Choroid plexus epithelial cell (primary cell): ENCODE data around the gene TIE1.

Source experiments
- DNase-seq: peaks from one replicate; pipeline ENCODE4 v3.0.0-alpha.2; 2010; ENCODE audit warnings: low read depth
- H3K4me3 ChIP-seq: 2 replicates; pipeline ENCODE4 v1.5.1; 2011; ENCODE audit warnings: low read depth, mild to moderate bottlenecking, control low read depth, low read length, moderate library complexity
- TF ChIP-seq, protein P1 (sequence below): conservative IDR thresholded peaks from 2 replicates; pipeline ENCODE4 v1.5.1; 2011; ENCODE audit warnings: low read depth, mild to moderate bottlenecking, control low read depth, inconsistent platforms, low read length, moderate library complexity

TIE1 gene

GRCh38 chr1:43256675-43257570 lies 43.9 kb upstream of the TIE1 start:
- H3K4me3 ChIP-seq, result no peak overlapping the region
- DNase-seq, result no peak
- TF ChIP-seq, protein P1, sequence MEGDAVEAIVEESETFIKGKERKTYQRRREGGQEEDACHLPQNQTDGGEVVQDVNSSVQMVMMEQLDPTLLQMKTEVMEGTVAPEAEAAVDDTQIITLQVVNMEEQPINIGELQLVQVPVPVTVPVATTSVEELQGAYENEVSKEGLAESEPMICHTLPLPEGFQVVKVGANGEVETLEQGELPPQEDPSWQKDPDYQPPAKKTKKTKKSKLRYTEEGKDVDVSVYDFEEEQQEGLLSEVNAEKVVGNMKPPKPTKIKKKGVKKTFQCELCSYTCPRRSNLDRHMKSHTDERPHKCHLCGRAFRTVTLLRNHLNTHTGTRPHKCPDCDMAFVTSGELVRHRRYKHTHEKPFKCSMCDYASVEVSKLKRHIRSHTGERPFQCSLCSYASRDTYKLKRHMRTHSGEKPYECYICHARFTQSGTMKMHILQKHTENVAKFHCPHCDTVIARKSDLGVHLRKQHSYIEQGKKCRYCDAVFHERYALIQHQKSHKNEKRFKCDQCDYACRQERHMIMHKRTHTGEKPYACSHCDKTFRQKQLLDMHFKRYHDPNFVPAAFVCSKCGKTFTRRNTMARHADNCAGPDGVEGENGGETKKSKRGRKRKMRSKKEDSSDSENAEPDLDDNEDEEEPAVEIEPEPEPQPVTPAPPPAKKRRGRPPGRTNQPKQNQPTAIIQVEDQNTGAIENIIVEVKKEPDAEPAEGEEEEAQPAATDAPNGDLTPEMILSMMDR, result no peak

- DNase-seq, result no peak
Measured at GRCh38 chr1:43258370-43258769, 42.4 kb upstream of the TIE1 start.

GRCh38 chr1:43265431-43265830 lies 35.4 kb upstream of the TIE1 start:
- no peak for DNase-seq
- TF ChIP-seq, protein P1, result no peak
- H3K4me3 ChIP-seq, result no peak overlapping the region

More at GRCh38 chr1:43258370-43258769, 42.4 kb upstream of the TIE1 start:
- H3K4me3 ChIP-seq, result no peak overlapping the region
- TF ChIP-seq, protein P1, result no peak

DNA sequence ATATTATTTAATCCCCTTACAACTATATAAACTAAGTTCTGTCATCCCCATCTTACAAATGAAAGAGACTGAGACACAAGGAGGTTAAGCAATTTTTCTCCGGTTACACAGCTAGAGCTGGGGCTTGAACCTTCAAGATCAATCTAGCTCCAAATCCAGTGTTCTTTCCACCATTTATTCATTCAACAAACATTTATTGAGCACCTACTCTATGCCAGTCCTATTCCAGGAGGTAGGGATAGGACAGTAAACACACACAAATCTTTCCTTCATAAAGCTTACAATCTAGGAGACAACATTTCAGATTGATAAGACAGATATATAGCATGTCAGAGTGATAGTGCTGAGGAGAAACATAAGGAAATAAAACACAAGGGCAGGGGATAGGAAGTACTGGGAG lies 33.9 kb upstream of the TIE1 start:
- TF ChIP-seq, protein P1, result no peak
- DNase-seq, result no peak
- no peak overlapping the region for H3K4me3 ChIP-seq

DNA sequence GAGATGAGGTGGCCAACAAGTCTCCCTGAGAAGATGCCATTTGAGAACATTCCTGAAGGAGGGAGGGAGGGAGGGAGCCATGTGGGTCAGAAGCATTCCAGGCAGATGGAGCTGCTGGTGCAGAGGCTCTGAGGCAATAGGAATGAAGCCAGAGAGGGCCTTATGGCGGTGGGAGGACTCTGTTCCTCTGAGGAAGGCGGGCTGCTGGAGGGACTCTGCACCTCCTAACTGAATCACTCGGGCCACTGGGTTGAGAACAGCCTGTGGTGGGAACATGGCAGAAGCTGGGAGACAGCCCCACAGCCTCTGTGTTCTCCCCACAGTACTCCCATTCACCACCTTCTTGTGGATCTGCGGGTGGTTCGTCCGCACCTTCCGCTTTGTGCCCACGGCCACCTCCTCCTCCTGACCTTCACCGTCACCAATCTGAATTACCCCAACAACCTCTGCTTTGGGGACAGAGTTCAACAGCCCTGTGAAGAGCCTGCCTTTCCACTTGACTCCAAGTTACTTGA lies 33.4 kb upstream of the TIE1 start:
- DNase-seq, result peak; percentile 76
- no peak overlapping the region for H3K4me3 ChIP-seq
- TF ChIP-seq, protein P1, result no peak

DNA sequence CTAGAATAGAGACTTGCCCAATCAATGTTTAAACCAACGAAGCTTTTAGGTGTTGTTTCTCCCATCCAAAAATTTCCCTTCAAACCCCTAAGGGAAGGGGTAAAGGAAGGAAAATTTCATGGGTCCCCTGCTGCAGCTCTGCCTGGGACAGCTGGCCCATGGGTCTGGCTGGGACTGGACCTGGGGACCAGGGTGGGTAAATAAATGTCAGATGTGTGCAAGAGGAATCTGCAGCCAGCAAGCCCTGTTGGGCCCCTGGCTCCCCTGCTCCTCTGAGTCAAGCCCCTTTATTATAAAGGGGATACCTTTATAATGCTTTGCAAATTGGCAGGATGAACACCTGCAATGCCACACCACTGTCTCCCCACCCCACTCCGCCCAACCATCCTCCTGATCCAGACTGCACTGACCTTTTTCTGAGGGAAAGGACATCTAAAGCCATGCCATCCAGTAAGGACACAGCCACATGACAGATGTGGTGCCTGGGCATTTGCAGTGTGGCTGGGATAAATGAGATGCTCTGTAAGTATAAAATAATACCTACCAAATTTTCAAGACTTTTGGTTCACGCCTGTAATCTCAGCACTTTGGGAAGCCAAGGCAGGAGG lies 32.9 kb upstream of the TIE1 start:
- TF ChIP-seq, protein P1, result no peak
- H3K4me3 ChIP-seq, result no peak overlapping the region
- no peak for DNase-seq
